Smooth muscle cell of the brain vasculature (primary cell): Measurements from ENCODE around the gene BDKRB1.

Source experiments
- DNase-seq: peaks from one replicate; pipeline ENCODE4 v3.0.0-alpha.2; 2012; ENCODE audit warnings: low read depth, low spot score

Gene BDKRB1

DNA sequence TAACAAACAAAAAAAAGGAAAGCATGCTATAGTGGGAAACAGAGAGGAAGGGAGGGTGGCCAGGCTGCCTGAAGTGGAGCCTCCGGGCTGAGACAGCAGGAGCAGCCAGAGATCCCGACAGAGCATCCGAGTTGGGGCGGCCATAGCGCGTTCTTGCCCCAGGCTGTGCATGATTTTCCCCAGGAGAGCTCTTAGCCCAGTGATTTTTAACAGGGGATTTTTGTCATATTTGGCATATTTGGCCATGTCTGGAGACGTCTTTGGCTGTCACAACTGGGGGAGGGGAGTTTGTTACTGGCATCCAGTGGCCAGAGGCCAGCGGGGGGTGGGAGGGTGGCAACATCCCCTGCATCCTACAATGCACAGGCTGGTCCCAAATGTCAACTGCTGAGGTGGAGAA, 23.6 kb downstream of the BDKRB1 start:
- DNase-seq, result no peak

DNA sequence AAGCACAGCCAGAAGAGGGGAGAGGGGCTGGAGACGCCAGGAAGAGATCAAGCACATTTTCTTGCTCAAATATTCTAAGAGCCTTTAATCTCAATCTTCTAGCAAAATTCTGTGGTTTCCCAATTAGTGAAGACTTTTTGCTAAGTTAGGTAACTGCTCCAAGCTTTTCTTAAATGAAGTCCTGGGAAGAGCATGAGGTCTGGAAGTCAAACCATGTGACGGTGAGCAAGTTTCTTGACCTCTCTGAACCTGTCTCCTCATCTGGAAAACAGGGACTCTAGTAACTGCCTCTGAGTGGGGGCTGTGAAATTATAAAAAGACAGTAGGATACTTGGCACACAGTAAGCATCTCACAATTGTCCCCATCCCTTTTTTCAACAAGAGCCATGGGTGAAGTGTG, 24.1 kb downstream of the BDKRB1 start:
- no peak for DNase-seq

DNA sequence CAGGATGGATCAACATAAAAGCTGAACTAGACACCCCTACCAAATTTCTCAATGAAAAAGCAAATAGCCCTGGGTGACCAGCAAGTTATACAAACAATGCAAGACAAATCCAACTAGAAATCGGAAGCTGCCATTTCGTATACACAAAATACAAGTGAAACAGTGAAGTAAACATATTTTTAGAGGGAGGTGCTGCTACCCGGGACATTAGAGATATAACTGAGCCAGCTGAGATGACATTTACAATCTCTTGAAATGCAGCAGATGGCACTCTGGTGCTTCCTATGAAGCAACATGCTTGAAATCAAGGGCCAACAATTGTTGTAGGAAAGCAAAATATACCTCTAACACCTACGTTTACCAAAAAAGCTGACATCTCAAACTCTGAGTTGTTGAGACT, 25.5 kb downstream of the BDKRB1 start:
- DNase-seq, result no peak

DNA sequence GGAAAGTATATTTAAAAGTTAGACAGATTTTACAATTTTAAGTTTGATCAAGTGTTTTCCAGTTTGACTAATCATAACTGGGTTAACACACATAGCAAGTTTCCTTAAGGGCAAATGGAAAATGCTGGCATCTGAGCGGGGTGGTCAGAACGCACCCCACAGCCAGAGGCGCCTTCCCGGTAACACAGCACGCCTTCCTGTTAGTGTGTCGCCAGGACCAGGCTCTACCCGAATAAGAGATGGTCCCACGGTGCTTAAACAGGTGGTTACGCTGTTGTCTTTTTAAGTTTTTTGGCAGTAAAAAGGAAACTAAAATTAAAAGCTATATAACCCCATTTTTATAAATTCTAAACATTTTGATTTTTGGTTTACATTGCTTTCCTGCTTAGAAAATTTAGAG, 28.0 kb downstream of the BDKRB1 start:
- DNase-seq, result no peak

DNA sequence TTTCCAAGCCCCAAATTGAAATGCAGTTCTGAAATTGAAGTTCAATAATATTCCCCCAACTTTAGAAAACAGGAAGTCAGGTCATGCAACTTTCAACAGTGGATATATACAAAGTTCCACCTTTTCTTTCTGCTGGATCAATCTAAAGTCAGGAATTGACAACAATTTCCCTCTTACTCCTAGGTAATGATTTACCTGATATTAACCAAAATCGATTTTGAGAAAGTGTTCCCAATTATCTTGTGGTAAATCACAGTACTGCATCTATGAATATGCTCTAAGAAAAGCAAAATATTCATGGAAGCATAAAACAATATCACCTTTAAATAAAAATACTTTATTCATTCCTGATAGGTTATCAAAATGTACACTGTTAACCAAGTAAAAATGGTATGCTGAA, 28.4 kb downstream of the BDKRB1 start:
- DNase-seq, result no peak

DNA sequence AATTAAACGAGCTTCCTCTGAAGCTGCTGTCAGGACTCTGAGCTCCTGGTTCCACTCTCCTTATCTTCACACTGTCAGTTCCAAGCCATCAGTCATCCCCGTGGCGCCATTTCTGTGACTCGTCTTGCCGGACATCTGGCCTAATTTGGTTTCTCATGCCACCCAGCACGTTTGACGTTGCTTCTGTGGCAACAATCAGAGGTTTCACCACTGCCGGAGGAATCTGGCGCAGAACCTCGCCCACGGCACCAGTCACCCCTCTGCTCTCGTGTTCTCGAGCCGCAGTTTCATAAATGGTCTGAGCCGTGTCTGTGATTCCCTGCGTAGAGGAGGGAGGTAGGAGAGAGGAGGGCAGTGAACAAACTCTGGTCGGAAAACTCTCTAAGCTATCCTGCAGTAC, 29.7 kb downstream of the BDKRB1 start:
- no peak for DNase-seq

DNA sequence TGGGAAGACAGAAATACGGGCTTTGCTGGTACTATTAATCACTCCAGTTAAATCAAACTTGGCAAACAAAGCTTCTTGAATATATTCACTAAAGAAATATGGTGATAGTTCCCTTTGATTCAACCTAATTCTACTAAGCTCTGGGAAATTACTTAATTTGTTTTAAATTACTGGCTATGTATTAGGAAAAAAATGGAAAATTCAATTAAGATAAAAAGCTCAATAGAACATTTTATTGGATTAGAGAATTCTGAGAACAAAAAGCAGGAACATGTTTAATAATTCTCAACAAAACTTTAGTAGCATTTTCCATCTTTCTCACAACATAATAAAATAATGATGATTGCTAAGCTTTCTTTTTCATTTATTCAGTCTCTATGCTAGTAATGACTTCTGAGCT, 30.2 kb downstream of the BDKRB1 start:
- no peak for DNase-seq

DNA sequence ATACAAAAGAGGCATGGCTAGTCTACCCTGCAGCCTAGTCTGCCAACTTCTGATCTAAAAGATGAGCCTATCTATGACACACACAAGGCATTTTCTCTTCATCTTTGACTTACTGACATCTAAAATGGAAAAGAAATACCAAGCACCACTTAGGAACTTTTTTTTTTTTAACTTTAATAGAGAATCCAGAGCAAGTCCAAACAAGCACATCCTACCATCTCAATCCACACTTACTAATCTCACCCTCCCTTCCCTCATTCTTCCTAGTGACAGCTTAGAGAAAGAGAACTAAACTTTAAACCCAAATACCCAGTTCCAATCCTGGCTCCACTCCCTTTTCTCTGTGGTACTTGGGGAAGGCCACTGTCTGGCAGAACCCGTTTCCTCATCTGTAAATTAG, 31.8 kb downstream of the BDKRB1 start:
- DNase-seq, result no peak

DNA sequence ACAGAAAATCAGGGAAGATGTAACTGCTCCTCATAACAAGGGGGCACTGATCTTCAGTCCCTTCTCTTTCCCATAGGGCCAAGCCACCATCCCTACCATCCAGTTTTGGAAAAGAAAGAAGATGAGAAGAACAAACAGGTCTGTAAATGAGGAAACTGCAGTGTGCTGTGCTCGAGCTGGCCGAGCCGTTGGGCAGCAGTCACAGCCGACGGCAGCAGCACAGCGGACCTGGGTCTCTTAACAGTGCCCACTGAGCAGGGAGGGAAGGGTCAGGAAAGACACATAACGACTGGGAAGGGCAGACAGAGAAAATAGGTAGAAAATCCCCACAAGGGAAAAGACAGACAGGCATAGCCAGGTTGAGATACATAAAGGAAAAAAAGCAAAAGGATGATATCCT, 38.2 kb downstream of the BDKRB1 start:
- DNase-seq, result no peak

DNA sequence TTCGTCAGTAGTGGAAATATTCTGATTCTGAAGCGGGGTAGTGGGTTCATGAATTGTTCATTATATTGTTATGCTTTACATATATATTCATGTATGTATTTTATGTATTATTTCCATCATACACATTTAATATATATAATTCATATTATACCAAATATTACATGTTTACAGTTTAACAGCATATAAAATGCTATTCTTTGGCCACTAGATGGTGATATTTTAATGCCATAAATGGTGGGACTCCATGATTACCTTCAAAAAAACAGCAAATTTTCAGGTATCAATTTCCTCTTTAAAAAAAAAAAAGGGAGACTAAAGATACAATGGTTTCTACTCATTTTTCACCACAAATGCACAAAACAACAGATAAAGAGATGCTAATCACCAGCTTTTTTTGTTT, 41.0 kb downstream of the BDKRB1 start:
- no peak for DNase-seq

DNA sequence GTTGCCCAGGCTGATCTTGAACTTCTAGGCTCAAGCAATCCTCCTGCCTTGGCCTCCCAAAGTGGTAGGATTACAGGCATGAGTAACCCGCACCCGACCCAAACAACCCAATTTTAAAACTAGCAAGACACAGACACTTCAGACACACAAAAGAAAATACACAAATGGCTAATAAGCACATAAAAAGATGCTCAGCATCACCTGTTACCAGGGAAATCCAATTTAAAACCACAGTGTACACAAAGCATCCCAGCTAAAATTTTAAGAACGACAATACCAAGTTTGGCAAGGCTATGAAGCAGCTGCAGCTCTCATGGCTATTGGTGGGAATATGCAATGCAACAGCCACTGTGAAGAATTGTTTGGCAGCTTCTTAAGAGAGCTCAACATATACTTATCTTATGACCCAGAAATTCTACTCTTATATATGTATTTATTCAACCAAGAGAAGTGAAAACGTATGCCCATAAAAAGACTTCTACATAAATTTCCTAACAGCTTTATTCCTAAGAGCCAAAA, 42.0 kb downstream of the BDKRB1 start:
- DNase-seq, result no peak

DNA sequence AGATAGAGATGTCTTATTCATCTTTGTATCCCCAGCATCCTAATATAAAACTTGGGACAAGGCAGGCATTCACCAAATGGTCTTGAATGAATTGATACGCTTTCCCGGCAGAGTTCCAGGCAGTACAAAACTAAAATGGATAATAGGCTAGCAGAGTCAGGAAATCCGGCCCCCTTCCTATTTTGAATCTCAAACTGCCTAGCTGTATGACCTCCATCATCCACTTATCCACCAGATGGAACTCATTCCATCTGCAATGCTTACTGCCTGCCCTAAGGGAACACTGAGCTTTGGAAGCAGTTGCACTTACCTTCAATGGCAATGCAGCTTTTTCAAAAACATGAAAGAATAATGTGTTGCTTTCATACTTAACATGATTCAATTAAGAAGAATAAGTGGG, 43.4 kb downstream of the BDKRB1 start:
- DNase-seq, result no peak

DNA sequence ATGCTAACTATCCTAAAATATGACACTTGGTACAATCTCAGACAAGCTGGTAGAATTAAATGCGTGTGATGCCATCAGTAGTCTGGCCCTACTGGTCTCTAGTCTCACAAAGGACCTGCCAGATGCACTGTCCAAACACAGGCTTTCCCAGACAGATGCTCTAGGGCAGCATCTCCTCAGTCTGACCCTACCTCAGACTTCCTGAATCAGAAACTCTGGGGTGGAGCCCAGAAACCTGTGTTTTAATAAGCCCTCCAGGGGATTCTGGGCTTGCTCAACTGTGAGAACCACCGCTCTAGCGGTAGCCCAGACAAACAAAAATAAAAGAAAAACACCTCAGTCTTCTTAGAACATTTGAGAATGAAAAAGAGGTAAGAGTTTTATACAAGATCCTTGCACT, 48.0 kb downstream of the BDKRB1 start:
- DNase-seq, result peak; percentile 29

DNA sequence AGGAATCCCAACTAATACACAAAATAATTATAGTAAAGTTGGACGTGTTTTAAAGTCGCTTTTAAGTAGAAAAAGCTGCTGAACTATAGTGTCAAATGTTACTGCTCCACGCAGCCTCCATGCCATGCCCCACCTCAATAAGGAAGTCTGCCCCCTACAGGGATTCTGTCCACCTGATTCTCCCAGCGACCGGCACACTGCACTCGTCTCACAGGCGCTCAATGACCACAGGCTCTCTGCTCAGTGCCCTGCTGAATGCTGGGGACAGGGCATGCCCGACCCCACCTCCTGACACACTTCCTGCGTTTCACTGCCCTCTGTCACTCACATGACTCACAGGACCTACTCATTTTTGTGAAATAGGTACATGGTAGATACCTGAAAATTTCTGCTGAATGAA, 48.9 kb downstream of the BDKRB1 start:
- no peak for DNase-seq

DNA sequence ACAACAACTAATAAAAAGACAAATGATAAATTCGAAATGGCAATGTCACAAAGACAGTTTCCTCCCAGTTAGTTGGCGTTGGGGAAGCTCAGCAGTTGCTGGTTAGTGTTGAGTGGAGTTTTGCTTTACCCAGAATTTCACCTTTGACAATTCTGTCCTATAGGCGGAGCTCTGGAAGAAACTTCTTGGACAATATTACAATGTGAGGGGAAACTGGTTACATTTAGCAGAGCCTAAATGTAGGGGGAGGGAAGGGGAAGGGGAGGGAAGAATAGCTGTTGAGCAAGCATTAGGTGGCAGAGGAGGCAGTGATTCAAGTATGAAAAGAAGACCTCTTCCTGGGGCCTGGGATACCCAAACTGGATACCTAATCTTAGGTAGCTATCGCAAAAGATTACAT, 51.4 kb downstream of the BDKRB1 start:
- DNase-seq, result no peak

DNA sequence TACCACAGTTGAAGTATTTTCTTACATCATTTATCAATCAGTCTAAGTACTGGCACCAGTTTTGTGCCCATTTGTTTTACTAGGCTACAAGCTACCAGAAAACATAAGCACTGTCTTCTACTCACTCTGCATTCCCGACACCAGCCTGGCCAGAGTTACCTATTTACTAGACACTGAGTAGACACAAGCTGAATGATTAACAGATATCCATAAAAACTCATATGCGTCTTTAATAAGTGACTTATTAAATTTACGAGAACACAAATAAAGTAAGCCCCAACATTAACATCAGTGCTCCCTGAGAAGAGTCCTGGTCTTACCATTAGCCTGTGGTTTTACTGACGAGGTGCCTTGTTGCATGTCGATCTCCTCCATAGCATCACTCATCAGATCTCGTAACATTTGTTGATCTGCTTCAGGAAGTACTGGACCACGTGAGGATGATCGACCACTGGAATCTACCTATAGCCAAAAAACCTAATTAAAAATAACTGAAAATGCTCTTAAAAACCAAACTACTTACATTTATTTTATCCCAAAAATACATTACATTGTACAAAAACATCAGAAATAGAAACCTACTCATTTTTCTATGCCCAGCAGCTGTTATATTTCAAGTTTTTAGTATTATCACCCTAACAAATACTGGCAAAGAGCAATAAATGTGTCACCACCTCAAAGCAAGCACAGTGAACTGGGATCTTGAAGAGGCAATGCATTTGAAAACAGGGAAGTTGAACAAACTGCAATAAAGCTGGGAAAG, 53.3 kb downstream of the BDKRB1 start:
- DNase-seq, result no peak

DNA sequence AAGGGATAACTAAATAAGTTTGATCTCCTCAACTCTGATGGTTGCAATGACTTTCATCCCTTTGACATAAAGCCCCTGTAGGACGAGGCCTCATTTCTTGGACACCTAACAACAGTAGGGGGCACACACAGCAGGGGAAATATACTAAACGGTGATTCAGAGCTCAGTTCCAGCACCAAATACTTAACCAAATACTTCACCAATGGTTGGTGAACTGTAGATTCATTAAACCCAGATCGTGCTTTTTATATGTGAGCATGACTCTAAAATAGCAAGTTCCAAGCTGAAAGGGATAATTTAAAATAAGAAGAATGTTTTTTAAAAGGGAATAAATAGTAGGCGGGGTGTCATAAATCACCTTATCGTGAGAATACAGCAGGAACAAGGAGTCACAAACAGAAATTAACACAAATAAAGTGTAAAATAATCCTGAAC, 53.9 kb downstream of the BDKRB1 start:
- no peak for DNase-seq

DNA sequence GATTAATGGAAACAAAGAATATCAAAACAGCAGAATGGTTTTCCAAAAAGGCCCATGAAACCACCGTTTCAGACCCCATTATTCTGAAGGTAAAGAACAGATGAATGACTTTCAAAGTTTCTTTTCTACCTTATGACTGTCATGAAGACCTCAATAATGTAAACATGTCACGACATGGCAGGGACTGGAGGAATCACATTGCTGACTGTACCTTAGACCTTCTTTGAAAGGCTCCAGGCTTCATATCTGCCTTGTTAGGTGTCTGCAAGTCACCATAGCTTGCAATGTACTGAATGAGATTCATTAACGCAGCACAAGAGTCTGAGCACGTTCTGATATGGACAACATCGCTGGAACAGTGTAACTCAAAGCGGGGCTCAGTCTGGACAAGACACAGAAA, 54.9 kb downstream of the BDKRB1 start:
- DNase-seq, result no peak
